GM12874 (cell line): Measurements from ENCODE around the gene PLCB2.

Experiments used
- TF ChIP-seq, protein P1 (sequence below): IDR thresholded peaks from 2 replicates; pipeline ENCODE4 v1.5.1; 2011; ENCODE audit warnings: low read depth, mild to moderate bottlenecking, control low read depth, low read length, moderate library complexity; ENCODE audit not compliant: insufficient read depth

PLCB2 gene

GRCh38 chr15:40348474-40348870 lies 40.7 kb upstream of the PLCB2 start:
- TF ChIP-seq, protein P1, sequence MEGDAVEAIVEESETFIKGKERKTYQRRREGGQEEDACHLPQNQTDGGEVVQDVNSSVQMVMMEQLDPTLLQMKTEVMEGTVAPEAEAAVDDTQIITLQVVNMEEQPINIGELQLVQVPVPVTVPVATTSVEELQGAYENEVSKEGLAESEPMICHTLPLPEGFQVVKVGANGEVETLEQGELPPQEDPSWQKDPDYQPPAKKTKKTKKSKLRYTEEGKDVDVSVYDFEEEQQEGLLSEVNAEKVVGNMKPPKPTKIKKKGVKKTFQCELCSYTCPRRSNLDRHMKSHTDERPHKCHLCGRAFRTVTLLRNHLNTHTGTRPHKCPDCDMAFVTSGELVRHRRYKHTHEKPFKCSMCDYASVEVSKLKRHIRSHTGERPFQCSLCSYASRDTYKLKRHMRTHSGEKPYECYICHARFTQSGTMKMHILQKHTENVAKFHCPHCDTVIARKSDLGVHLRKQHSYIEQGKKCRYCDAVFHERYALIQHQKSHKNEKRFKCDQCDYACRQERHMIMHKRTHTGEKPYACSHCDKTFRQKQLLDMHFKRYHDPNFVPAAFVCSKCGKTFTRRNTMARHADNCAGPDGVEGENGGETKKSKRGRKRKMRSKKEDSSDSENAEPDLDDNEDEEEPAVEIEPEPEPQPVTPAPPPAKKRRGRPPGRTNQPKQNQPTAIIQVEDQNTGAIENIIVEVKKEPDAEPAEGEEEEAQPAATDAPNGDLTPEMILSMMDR: no peak

DNA sequence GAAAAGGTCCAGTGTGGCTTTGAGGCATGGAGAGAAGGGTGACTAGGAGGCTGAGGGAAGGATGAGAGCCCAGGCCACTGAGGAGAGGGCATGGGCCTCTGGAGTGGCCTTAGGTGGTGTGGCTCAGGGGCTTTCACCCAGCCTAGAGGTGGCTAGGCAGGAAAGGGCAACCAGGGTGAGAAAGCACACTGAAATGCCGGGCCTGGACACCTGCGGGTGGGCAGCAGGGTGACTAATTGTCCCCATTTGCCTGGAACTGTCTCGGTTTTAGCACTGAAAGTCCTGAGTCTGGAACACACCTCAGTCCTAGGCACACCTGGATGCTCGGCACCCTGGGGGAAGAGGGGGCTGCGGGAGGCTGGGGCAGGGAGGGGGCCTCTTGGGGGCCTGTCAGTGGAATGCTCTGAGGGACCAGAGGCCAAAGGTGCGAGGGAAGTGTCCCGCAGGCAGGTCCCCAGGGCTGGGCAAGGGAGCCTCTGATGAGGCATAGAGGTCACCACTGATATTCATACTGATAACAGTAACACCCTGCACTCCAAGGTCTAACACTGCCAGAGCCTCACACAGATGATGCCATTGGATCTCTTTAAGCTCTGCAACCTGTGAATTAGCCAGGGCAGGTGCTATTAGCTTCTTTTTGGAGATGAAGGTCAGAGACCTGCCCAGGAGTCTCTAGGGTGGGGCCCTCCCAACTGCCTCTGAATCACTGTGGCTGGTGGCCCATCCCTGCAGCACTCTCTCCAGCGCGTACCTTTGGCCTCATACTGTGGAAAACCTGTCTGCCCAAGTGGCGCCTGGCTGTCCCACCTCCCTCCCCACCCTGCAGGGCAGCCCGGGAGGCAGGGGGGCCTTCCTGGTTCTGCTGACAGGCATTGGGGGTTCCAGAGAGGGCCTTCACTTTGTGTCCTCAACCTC lies 40.1 kb upstream of the PLCB2 start:
- TF ChIP-seq, protein P1: no peak

DNA sequence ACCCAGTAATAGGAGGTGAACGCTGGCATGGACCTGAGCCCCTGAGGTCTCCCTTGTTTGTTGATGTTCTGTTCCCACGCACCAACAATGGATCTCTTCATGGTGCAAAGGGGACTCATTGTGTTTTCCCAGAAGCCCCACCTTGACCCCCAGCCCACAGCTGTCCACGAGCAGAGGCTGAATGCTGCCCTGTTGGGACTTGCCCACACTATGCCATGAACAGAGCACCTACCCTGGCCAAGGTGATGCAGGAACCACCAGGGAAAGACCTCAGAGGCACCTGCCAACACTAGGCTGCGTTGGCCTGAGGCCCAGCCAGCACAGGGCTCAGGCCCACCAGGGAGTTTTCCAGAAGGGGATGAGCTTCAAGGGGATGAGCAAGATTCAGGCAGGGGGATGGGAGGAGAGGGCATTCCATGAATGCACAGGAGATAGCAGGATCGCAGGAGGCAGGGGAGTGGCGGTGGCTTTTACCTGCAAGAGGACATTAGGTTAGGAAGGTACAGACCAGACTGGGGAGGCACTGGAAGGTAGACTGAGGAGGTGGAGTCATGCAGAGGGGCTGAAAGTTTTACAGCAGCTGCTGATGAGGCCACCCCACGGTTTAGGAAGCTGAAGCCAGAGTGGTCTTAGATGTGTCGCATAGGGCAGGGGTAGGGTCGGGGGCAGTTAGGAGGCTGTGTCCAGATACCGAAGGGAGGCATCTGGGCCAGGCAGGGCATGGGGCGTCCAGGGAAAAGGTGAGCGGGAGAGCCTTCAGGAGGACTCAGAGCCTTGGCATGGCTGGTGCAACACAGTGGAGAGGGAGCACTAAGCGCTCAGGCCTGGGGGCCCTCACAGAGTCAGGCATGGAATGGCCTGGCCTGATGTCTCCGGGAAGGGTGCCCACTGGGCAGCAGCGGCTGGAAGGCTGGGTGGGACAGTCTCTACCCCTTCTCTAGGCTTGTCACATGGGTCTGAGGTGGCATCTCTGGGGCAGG lies 39.1 kb upstream of the PLCB2 start:
- TF ChIP-seq, protein P1: no peak

GRCh38 chr15:40345867-40346578 lies 38.3 kb upstream of the PLCB2 start:
- TF ChIP-seq, protein P1: no peak

- TF ChIP-seq, protein P1: no peak
Measured at GRCh38 chr15:40345225-40345866, 37.6 kb upstream of the PLCB2 start.

- TF ChIP-seq, protein P1: peak; percentile 85
Measured at GRCh38 chr15:40344631-40345120, 36.9 kb upstream of the PLCB2 start.
